OCI-LY3 (cell line): ENCODE measurements around the gene DPF3.

Source experiments
- CTCF ChIP-seq: fragments of 200-600, 300-600 bp; sonication (generic); IDR thresholded peaks from 2 replicates; pipeline ENCODE4 v1.5.1; 2014; ENCODE audit warnings: antibody characterized with exemption, low read length, low read depth
- EZH2phosphoT487 ChIP-seq: fragments of 200-600 bp; shearing (Covaris generic); IDR thresholded peaks from 2 replicates; pipeline ENCODE4 v1.6.1; 2018; ENCODE audit warnings: antibody characterized with exemption, mixed run types, low read depth

- no peak for TF ChIP-seq CTCF
- TF ChIP-seq EZH2phosphoT487, result no peak
These were observed 38.0 kb downstream of the DPF3 start for GRCh38 chr14:72855913-72856312.
